Testis (tissue), 5 donors: ENCODE measurements around the gene KCNC2. TPM values are rescaled to one million over a fixed set of nuclear protein-coding genes. Genes with fewer than 3 reads are reported as not detected.
A peak's percentile ranks its signal among the peaks of the same experiment; 100 is the strongest.

ENCODE experiments used
- DNase-seq: peaks from one replicate; pipeline ENCODE4 v3.0.0-alpha.2; 2019
- H3K27ac ChIP-seq, 2 donors: fragments of 200-600 bp; sonication (generic); one replicate each; pipeline ENCODE4 v1.5.1; 2019
- H3K27me3 ChIP-seq: fragments of 200-600 bp; sonication (generic); one replicate; pipeline ENCODE4 v1.5.1; 2019
- H3K36me3 ChIP-seq: fragments of 200-600 bp; sonication (generic); one replicate; pipeline ENCODE4 v1.5.1; 2017; ENCODE audit warnings: low read depth; ENCODE audit errors: missing control alignments
- H3K4me1 ChIP-seq: fragments of 200-600 bp; sonication (generic); one replicate; pipeline ENCODE4 v1.5.1; 2019
- H3K4me3 ChIP-seq, 2 donors: fragments of 200-600 bp; sonication (generic); one replicate each; pipeline ENCODE4 v1.5.1; 2017 to 2019
- H3K9me3 ChIP-seq: fragments of 200-600 bp; sonication (generic); one replicate; pipeline ENCODE4 v1.5.1; 2017
- CTCF ChIP-seq, 3 experiments: fragments of 450-650 bp in 2 of 3; fragments of 200-600 bp in 1 of 3; sonication (generic) in 1 of 3; IDR thresholded peaks; one replicate each; pipeline ENCODE4 v1.5.1; 2016 to 2019; ENCODE audit warnings: antibody characterized with exemption in 3 of 3, mild to moderate bottlenecking in 2 of 3, moderate library complexity in 1 of 3
- POLR2A ChIP-seq: fragments of 450-650 bp; IDR thresholded peaks from one replicate; pipeline ENCODE4 v1.6.1; 2017; ENCODE audit warnings: antibody characterized with exemption, mild to moderate bottlenecking, moderate library complexity
- WGBS, 2 donors: methylation state at CpG; one replicate each; pipeline ENCODE4 v1.1.5; 2018; 5-methylcytosine and 5-hydroxymethylcytosine counted together
- intact Hi-C: fragments of 100-400 bp; cut with DNase I; formaldehyde crosslinking; loops from one replicate; pipeline ENCODE4 v1.15.1; 2023; ENCODE audit warnings: low total_unique reads
- long read RNA-seq, 2 donors: transcript quantifications; one replicate each; lab custom pipeline, GENCODE V29; 2026
- polyA plus RNA-seq: library from polyadenylated mRNA; stranded (reverse); fragments of 350-450 nt; fragmentation: Illumina TruSeq; extraction: RNeasy Lipid Tissue Mini Kit (QIAGEN cat#74804); gene quantifications from one replicate; pipeline ENCODE4 v1.2.3, GENCODE V29; 2014; ENCODE audit warnings: low read depth, low replicate concordance; ENCODE audit not compliant: insufficient read depth
- total RNA-seq, 2 donors: library from RNA; depleted of rRNA; stranded (reverse); fragments of >200 nt; gene quantifications; one replicate each; pipeline ENCODE4 v1.2.3, GENCODE V29; 2016

The KCNC2 gene
- total RNA-seq (under 1 TPM in 1 of 2 donors, not detected in 1; 0.39 TPM), polyA plus RNA-seq (not detected)
- long read RNA-seq, donor 1, result 0 reads
- long read RNA-seq, donor 2, result 0 reads

GRCh38 chr12:75209812-75210138 is at the start of gene KCNC2:
Gene KCNC2, minus strand, starts transcription at chr12:75209839.
- Histone ChIP-seq H3K27me3 (no peaks in the 10 kb centered on the region), H3K9me3 (no peaks in the 10 kb centered on the region), H3K27ac (no peak within 1 kb of the TSS), H3K36me3 (no peaks in the 10 kb centered on the region), H3K4me3 (peak within 1 kb of the TSS in 1 of 2 donors; percentile 29), H3K4me1 (no peaks in the 10 kb centered on the region)
- WGBS, 2 donors, result 35 to 43% methylated on average over 3 of the region's 3 CpGs
- intact Hi-C loops, result no loop called here
- no peak for DNase-seq
- no peak for TF ChIP-seq POLR2A
- no peak for TF ChIP-seq CTCF (IDR thresholded peaks at IDR 0.05)

GRCh38 chr12:75259143-75259542 is 49.5 kb upstream of the KCNC2 start:
- 40 to 59% methylated on average over 1 of the region's 1 CpG for WGBS, 2 donors
- H3K36me3 ChIP-seq, result no peaks in the 10 kb centered on the region
- no peaks in the 10 kb centered on the region for H3K27me3 ChIP-seq
- H3K9me3 ChIP-seq, result no peaks in the 10 kb centered on the region
- no peaks in the 10 kb centered on the region for H3K4me1 ChIP-seq
- no peak for TF ChIP-seq POLR2A
- TF ChIP-seq CTCF (IDR thresholded peaks at IDR 0.05), result no peak
- H3K4me3 ChIP-seq, result no peak overlapping the region
- intact Hi-C loops, result no loop called here
- H3K27ac ChIP-seq, result no peak overlapping the region
- no peak for DNase-seq

- H3K9me3 ChIP-seq, result no peaks in the 10 kb centered on the region
- no peaks in the 10 kb centered on the region for H3K4me1 ChIP-seq
- intact Hi-C loops, result no loop called here
- no peaks in the 10 kb centered on the region for H3K27me3 ChIP-seq
- H3K36me3 ChIP-seq, result no peaks in the 10 kb centered on the region
- WGBS, 2 donors, result 72 to 77% methylated on average over 2 of the region's 2 CpGs
- H3K27ac ChIP-seq, result no peak overlapping the region
- TF ChIP-seq POLR2A (no peak), CTCF (IDR thresholded peaks at IDR 0.05) (no peak)
- H3K4me3 ChIP-seq, result no peak overlapping the region
- no peak for DNase-seq
Observed at GRCh38 chr12:75257510-75257909, 47.9 kb upstream of the KCNC2 start.

GRCh38 chr12:75245108-75245507 is 35.5 kb upstream of the KCNC2 start:
- no peak overlapping the region for H3K4me3 ChIP-seq
- intact Hi-C loops, result no loop called here
- no peaks in the 10 kb centered on the region for H3K36me3 ChIP-seq
- H3K27ac ChIP-seq, result no peak overlapping the region
- TF ChIP-seq CTCF (IDR thresholded peaks at IDR 0.05) (no peak), POLR2A (no peak)
- H3K27me3 ChIP-seq, result no peaks in the 10 kb centered on the region
- no peaks in the 10 kb centered on the region for H3K4me1 ChIP-seq
- no peak for DNase-seq
- H3K9me3 ChIP-seq, result no peaks in the 10 kb centered on the region

- intact Hi-C loops, result no loop called here
- no peak overlapping the region for H3K27ac ChIP-seq
- no peaks in the 10 kb centered on the region for H3K9me3 ChIP-seq
- no peaks in the 10 kb centered on the region for H3K36me3 ChIP-seq
- no peak overlapping the region for H3K4me3 ChIP-seq
- H3K27me3 ChIP-seq, result no peaks in the 10 kb centered on the region
- no peak for DNase-seq
- H3K4me1 ChIP-seq, result no peaks in the 10 kb centered on the region
- no peak for TF ChIP-seq CTCF (IDR thresholded peaks at IDR 0.05)
Observed at GRCh38 chr12:75239987-75240386, 30.3 kb upstream of the KCNC2 start.
